ENCODE measurements around the gene RYR2.

- TF ChIP-seq CTCF (IDR thresholded peaks at IDR 0.05; ENCODE audit: poor library complexity) (no peak), EZH2phosphoT487 (IDR thresholded peaks at IDR 0.05; ENCODE audit: low read depth, severe bottlenecking, unreplicated experiment) (no peak), EZH2 (IDR thresholded peaks at IDR 0.05; ENCODE audit: borderline replicate concordance) (no peak)
Measured at GRCh38 chr1:237211031-237211430, 169.0 kb downstream of the RYR2 start.

Data from hepatocyte (in vitro differentiated cells).